Keratinocyte (primary cell): ENCODE data around the gene DNMBP. TPM values are rescaled to one million over a fixed set of nuclear protein-coding genes. Genes with fewer than 3 reads are reported as not detected.

Experiments used
- DNase-seq: peaks from one replicate; pipeline ENCODE4 v3.0.0-alpha.2; 2011; ENCODE audit warnings: low read depth, missing footprints, low spot score
- FAIRE-seq: peaks from 2 replicates; lab custom pipeline; 2011; peaks lifted over from hg19 to GRCh38; lab: Jason Lieb, UNC
- H2AFZ ChIP-seq: 2 replicates; pipeline ENCODE4 v1.6.0; 2012; ENCODE audit warnings: low read length, control low read depth, inconsistent platforms; ENCODE audit not compliant: control insufficient read depth
- H3K27ac ChIP-seq: 2 replicates; pipeline ENCODE4 v1.5.1; 2011; ENCODE audit warnings: low read length; ENCODE audit not compliant: control insufficient read depth, insufficient read depth
- H3K27me3 ChIP-seq: 3 replicates; pipeline ENCODE4 v1.6.0; 2011; ENCODE audit warnings: low read length; ENCODE audit not compliant: control insufficient read depth, insufficient read depth; ENCODE audit errors: extremely low read depth
- H3K36me3 ChIP-seq, 2 experiments: 2 replicates in 1 of 2; 3 replicates in 1 of 2; pipeline ENCODE4 v1.5.1; 2011; ENCODE audit warnings: low read length in 2 of 2, mild to moderate bottlenecking in 1 of 2; ENCODE audit not compliant: control insufficient read depth in 2 of 2, insufficient read depth in 2 of 2; ENCODE audit errors: extremely low read depth in 1 of 2
- H3K4me1 ChIP-seq: 3 replicates; pipeline ENCODE4 v1.5.1; 2011; ENCODE audit warnings: low read length; ENCODE audit not compliant: control insufficient read depth, insufficient read depth; ENCODE audit errors: extremely low read depth
- H3K4me2 ChIP-seq: 3 replicates; pipeline ENCODE4 v1.6.0; 2011; ENCODE audit warnings: low read depth, low read length; ENCODE audit not compliant: control insufficient read depth, insufficient read depth; ENCODE audit errors: extremely low read depth
- H3K4me3 ChIP-seq, 3 experiments: fragments of 200-600 bp in 1 of 3; sonication (generic) in 1 of 3; 2 replicates in 2 of 3; 3 replicates in 1 of 3; pipeline ENCODE4 v1.5.1; 2011 to 2016; ENCODE audit warnings: low read length in 3 of 3, mild to moderate bottlenecking in 3 of 3, control low read depth in 2 of 3, inconsistent platforms in 1 of 3, low read depth in 1 of 3, mixed read lengths in 1 of 3, mixed run types in 1 of 3, moderate library complexity in 1 of 3; ENCODE audit not compliant: control insufficient read depth in 2 of 3, insufficient read depth in 2 of 3; ENCODE audit errors: extremely low read depth in 1 of 3
- H3K79me2 ChIP-seq: 2 replicates; pipeline ENCODE4 v1.6.0; 2012; ENCODE audit warnings: low read length; ENCODE audit not compliant: control insufficient read depth, insufficient read depth
- H3K9ac ChIP-seq: 3 replicates; pipeline ENCODE4 v1.6.0; 2011; ENCODE audit warnings: low read length; ENCODE audit not compliant: control insufficient read depth, insufficient read depth; ENCODE audit errors: extremely low read depth
- H3K9me1 ChIP-seq: 3 replicates; pipeline ENCODE4 v1.6.0; 2011; ENCODE audit warnings: low read length; ENCODE audit not compliant: control insufficient read depth, insufficient read depth; ENCODE audit errors: extremely low read depth
- H3K9me3 ChIP-seq: 2 replicates; pipeline ENCODE4 v1.5.1; 2012; ENCODE audit warnings: low read depth, low read length; ENCODE audit not compliant: control insufficient read depth
- H4K20me1 ChIP-seq: 3 replicates; pipeline ENCODE4 v1.6.0; 2011; ENCODE audit warnings: low read length; ENCODE audit not compliant: control insufficient read depth, insufficient read depth; ENCODE audit errors: extremely low read depth
- EZH2 ChIP-seq: IDR thresholded peaks from one replicate; pipeline ENCODE4 v1.6.1; 2012; ENCODE audit warnings: inconsistent platforms, mild to moderate bottlenecking, low read length, moderate library complexity
- dilution Hi-C: fragments of 300-500 bp; cut with MboI; formaldehyde crosslinking; loops from one replicate; pipeline ENCODE4 v1.7.0; 2020; ENCODE audit warnings: low sequenced_read_pairs; ENCODE audit not compliant: extremely low pct_ligation_motif_present
- polyA plus RNA-seq, 5 experiments: library from polyadenylated mRNA; depleted of rRNA in 3 of 5; stranded (reverse) in 3 of 5; stranded (forward) in 1 of 5; unstranded in 1 of 5; fragments of >200 nt; gene quantifications; 1 replicate in 1 of 5; 2 replicates in 3 of 5; 3 replicates in 1 of 5; pipeline versions ENCODE4 v1.2.1 to v1.2.3, GENCODE V29; 2011 to 2012; ENCODE audit warnings: missing spikeins in 2 of 5, low read depth in 1 of 5, low replicate concordance in 1 of 5
- TF ChIP-seq, protein P1 (sequence below), 3 experiments: IDR thresholded peaks in 1 of 3; conservative IDR thresholded peaks in 1 of 3; optimal IDR thresholded peaks in 1 of 3; 2 replicates in 2 of 3; 3 replicates in 1 of 3; pipeline versions ENCODE3 to v1.5.1; 2011; ENCODE audit warnings: low read length in 3 of 3, mild to moderate bottlenecking in 3 of 3, moderate library complexity in 2 of 3, control low read depth in 1 of 3, inconsistent platforms in 1 of 3; ENCODE audit not compliant: insufficient read depth in 2 of 3; ENCODE audit errors: extremely low read depth in 1 of 3

Gene DNMBP
- polyA plus RNA-seq, 1 donor (not counting 4 experiments of a cell fraction or from before 2014, with no cell fraction given): 15.8 TPM

GRCh38 chr10:99908512-99908911 is 101.2 kb downstream of the DNMBP start:
- Histone ChIP-seq H2AFZ (no peak overlapping the region), H3K79me2 (peaks cover 51% of the 10 kb centered on the region), H3K4me1 (peaks cover 17% of the 10 kb centered on the region), H3K9me1 (no peaks in the 10 kb centered on the region), H4K20me1 (no peaks in the 10 kb centered on the region), H3K36me3 (peaks cover 13 to 43% of the 10 kb centered on the region in 2 experiments), H3K4me2 (no peak overlapping the region), H3K27me3 (no peaks in the 10 kb centered on the region), H3K9ac (no peak overlapping the region), H3K27ac (no peak overlapping the region), H3K9me3 (no peaks in the 10 kb centered on the region), H3K4me3 (no peak overlapping the region)
- dilution Hi-C loops: no loop called here
- no peak for FAIRE-seq
- DNase-seq: no peak
- TF ChIP-seq, protein P1, sequence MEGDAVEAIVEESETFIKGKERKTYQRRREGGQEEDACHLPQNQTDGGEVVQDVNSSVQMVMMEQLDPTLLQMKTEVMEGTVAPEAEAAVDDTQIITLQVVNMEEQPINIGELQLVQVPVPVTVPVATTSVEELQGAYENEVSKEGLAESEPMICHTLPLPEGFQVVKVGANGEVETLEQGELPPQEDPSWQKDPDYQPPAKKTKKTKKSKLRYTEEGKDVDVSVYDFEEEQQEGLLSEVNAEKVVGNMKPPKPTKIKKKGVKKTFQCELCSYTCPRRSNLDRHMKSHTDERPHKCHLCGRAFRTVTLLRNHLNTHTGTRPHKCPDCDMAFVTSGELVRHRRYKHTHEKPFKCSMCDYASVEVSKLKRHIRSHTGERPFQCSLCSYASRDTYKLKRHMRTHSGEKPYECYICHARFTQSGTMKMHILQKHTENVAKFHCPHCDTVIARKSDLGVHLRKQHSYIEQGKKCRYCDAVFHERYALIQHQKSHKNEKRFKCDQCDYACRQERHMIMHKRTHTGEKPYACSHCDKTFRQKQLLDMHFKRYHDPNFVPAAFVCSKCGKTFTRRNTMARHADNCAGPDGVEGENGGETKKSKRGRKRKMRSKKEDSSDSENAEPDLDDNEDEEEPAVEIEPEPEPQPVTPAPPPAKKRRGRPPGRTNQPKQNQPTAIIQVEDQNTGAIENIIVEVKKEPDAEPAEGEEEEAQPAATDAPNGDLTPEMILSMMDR (optimal IDR thresholded peaks at IDR 0.05 in 1 of 3, IDR thresholded peaks at IDR 0.05 in 1 of 3, conservative IDR thresholded peaks at IDR 0.05 in 1 of 3; ENCODE audit: extremely low read depth in 1 of 3, insufficient read depth in 2 of 3, low read length in 3 of 3): no peak
- no peak for TF ChIP-seq EZH2

- FAIRE-seq (peak; percentile 90), DNase-seq (peak; percentile 90)
- TF ChIP-seq EZH2: no peak
- TF ChIP-seq, protein P1 (optimal IDR thresholded peaks at IDR 0.05 in 1 of 3, IDR thresholded peaks at IDR 0.05 in 1 of 3, conservative IDR thresholded peaks at IDR 0.05 in 1 of 3; ENCODE audit: extremely low read depth in 1 of 3, insufficient read depth in 2 of 3, low read length in 3 of 3): peak; percentile 49 to 62 (median 50)
- Histone ChIP-seq H3K9me1 (no peaks in the 10 kb centered on the region), H3K4me1 (peaks cover 17% of the 10 kb centered on the region), H3K9ac (peak overlapping the region; percentile 48), H3K79me2 (peaks cover 38% of the 10 kb centered on the region), H4K20me1 (no peaks in the 10 kb centered on the region), H3K9me3 (no peaks in the 10 kb centered on the region), H2AFZ (no peak overlapping the region), H3K36me3 (peaks cover 17 to 53% of the 10 kb centered on the region in 2 experiments), H3K4me2 (peak overlapping the region; percentile 29), H3K4me3 (no peak overlapping the region), H3K27me3 (no peaks in the 10 kb centered on the region), H3K27ac (peak overlapping the region; percentile 82)
- dilution Hi-C loops: no loop called here
Measured at GRCh38 chr10:99906470-99906869, 103.3 kb downstream of the DNMBP start.
